Measurements from ENCODE around the gene CYSRT1.

CYSRT1 gene

GRCh38 chr9:137213160-137214060 is 11.6 kb upstream of the CYSRT1 start:
- DNase-seq, result no peak

DNA sequence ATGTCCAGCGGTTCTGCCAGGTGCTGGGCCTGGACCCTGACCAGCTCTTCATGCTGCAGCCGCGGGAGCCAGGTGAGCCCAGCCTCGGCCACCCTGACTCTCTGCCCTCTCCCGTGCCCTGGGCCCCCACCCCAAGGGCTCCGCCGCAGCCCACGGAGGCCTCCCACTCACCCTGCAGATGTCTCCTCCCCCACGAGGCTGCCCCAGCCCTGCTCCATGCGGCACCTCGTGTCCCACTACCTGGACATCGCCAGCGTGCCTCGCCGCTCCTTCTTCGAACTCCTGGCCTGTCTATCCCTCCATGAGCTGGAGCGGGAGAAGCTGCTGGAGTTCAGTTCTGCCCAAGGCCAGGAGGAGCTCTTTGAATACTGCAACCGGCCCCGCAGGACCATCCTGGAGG is 10.4 kb upstream of the CYSRT1 start:
- DNase-seq, result no peak

DNA sequence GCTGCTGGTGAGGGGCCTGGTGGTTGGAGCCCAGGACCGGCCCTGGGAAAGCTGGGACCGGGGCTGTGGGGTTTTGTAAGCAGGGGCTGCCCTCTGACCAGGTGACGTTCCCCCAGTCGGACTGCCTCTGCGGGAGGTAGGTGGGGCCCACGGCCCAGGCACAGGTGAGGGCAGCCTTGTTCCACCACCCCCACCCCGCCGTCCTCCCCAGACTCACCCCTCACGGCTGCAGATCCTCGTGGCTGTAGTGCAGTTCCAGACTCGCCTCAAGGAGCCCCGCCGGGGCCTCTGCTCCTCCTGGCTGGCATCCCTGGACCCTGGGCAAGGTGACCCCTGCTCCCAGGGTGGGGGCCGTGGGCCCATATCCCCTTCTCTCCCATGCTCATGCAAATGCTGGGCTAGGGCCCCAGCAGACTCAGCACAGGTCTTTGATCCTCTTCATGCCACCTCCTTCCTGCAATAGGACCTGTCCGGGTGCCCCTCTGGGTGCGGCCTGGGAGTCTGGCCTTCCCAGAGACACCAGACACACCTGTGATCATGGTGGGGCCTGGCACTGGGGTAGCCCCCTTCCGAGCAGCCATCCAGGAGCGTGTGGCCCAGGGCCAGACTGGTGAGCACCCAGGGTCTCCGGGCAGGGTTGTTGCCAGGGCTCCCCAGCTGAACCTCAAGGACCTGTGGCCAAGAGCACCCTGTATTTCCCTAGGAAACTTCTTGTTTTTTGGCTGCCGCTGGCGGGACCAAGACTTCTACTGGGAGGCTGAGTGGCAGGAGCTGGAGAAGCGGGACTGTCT is 9.6 kb upstream of the CYSRT1 start:
- no peak for DNase-seq

DNA sequence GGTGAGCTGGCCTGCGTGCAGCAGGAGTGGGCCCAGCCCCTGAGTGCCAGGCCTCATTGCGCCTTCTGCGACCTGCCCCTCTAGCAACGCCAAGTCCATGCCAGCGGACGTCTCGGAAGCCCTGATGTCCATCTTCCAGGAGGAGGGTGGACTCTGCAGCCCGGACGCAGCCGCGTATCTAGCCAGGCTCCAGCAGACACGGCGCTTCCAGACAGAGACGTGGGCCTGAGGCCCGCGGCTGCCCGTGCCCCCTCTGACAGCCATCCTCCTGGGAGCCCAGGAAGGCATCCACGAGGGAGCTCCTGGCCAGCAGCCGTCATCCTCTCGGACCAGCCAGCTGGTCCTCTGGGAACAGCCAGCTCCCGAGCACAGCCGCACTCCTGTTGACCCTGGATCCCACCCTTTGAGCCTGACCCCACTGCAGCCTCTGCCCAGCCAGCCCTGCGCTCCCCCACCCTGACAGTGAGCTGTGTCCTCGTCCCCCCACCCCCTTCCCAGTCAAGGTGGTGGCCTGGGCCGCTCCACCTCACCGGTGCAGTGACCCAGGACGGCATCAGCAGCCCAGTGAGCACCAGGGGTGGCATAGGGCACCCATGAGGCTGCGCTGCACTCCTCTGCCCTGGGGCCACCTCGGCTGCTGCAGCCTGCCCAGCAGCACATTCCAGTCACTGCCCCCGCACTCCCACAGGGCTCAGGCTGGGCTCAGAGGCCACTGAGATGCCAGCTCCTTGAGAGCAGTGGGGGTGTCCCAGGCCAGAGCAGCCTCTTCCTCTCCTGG is 8.6 kb upstream of the CYSRT1 start:
- no peak for DNase-seq

DNA sequence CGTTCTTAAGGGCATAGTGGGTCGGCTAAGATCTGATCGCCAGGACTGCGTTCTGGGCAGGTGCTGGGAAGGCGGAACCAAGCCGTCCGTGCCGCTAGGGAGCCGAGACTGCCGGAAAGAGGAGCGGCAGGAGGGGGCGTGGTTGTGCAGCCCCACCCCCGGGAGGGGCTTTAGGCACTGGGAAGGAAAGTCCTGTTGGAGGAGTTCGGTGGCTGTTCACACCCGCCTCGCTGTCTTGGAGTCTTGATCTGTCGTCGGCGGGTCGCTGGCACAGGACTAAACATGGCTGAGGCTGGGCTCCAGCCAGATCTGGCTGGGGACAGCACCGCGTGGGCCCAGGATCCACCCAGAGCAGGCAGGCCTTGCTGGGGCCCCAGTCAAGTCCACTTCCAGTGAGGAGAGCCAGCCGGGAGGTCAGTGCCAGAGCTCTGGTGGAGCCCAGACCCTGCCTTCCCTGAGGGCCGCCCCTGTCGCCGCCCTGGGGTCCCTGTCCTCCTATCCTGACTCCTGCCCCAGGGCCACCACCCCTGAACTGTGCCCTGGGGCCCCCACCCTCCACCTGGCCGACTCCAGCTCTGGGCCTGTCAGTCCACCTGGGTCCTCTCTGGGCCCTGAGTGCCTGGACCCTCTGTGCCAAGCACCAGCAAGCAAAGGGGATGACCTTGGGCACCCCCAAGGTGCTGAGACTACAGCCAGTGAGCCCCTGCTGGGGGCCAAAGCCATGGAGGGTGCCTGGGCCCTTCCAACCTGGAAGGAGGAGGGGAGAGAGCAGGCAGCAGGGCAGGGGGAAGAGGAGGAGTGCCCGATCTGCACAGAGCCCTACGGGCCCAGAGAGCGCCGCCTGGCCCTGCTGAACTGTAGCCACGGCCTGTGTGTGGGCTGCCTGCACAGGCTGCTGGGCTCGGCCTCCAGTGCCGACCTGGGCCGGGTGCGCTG is 7.4 kb upstream of the CYSRT1 start:
- DNase-seq, result no peak

GRCh38 chr9:137218212-137218753 is 6.7 kb upstream of the CYSRT1 start:
- no peak for DNase-seq

- DNase-seq, result no peak
These were observed 6.2 kb upstream of the CYSRT1 start for GRCh38 chr9:137218754-137219271.

DNA sequence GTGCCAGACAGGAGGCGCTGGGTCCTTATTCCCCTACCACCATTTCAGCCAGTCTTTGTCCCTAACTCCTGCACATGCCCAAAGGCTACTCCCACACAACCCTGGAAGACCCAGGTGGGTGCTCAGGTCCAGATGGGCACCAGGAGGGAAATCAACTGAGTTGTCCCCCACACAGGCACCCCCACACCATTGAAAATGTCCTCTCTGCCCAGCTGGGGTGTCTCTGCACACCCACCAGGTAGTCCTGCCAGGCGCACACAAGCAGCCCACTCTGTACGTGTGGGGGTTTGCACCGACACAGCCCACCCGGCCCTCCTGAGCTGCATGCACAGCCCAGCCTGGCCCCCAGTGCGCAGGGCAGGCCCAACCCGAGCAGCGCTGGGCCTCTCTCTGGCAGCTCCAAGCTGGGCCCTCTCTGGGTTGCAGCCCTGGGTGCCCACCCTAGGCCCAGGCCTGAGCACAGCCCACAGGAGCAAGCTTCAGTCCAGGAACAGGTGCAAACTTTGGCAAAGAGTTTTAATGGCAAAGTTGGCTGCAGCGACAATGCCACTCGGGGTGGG is 5.1 kb upstream of the CYSRT1 start:
- DNase-seq, result no peak

GRCh38 chr9:137220317-137221094 is 4.5 kb upstream of the CYSRT1 start:
- DNase-seq, result no peak

DNA sequence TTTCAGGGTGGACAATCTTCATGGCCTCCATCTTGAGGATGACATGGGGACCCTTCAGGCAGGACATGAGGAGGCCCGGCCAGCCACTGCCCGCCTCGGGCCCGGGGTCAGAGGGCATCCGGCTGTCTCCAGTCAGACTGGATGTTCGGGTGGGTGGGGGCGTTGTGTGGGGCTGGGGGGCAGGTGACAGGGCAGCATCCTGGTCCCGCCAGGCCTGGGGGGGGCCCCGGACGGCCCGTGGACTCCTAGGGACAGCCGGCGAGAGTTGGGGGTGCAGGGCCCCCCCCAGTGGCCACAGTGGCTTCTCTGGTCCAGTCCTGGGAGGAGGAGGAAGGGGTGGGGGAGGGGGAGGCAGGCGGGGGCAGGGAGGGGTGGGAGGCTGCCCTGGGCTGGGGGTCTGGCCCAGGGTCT is 3.9 kb upstream of the CYSRT1 start:
- DNase-seq, result no peak

GRCh38 chr9:137221506-137222111 is 3.4 kb upstream of the CYSRT1 start:
- no peak for DNase-seq

DNA sequence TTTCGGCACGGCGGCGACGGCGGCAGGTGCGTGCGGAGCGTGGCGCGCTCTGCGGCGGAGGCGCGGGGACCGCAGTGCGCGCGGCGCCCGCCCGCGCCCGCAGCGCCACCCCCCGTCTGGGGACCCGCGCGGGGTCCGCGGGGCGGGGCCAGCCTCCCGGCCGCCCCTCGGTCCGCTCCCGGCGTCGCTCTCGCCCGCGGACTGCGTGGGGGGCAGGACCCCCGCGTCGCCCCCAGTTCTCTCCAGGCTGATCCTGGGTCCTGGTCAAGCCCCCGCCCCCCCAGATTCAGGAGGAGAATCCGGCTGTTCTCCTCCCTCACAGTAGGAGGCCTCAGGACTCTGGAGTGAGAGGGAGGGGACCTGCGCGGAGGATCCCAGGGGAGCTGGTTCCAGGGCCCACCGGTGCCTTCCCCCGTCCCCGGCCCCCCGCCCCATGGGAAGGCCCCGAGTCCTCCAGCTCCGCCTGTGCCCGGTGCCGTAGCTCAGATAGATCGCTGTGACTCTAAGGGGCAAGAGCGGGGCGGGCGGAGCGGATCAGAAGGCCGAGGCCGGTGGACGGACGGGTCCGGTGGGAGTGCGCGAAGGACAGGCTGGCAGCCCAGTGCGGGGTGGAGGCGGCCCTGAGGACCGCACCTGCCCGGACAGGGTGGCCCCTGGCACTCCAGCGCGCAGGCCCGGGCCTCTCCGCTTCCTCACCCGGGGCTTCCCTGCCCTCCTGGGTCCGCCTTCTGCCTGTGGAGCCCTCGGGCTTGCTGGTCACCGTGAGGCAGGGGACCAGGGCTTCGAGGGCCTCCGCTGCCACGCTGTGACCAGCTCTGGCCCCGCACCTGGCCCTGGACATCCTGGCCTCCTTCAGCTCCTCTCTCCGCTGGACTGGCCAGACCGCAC is 2.5 kb upstream of the CYSRT1 start, which contains the start of gene RNF208:
Gene RNF208 (minus strand): TSS at position 51 of the 888 bp plus-strand sequence. CDS start 1,028 bp downstream, outside the sequence.
- DNase-seq, result no peak

DNA sequence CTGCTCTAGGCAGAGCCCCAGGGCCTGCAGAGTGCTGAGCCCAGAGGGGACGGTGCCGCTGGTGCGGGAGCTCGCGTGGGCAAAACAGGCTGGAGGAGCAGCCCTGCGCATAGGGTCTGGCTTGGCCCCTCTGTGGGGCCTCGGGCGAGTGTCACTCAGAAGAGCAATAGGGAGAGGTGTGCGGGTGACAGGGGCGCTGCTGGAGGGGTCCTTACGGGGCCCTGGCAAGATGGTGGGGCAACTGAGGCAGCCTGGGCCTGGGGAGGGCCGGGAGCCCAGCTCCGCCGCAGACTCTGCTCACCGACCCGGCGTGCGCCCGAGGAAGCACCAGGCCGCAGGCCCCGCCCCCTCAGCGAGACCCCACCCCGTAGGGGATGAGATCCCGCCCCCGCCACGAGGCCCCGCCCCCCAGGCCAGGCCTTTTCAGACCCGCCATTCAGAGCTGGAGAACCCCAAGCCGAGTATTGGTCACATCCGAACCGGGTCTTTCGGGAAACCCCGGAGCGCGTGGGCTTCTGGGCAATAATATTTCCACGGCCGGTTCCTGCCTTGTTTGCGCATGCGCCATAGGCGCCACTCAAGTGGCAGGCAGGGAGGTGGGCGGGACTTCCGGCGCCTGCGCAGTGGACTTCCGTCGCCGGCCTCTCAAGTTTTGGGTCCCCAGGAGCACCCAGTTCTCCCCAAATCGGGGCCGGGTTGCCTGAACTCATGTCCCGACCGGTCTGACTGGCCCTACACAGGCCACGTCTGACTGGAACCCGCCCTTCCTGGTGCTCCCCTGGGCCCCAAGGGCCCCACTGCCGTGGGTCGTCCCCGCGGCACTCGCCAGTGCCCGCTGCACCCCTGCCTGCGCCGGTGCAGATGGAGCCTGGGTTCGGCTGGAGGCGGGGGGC is 1.6 kb upstream of the CYSRT1 start:
- DNase-seq, result peak; percentile 89

- DNase-seq, result no peak
These were observed 841 bp downstream of the CYSRT1 start for GRCh38 chr9:137225699-137226331.

- DNase-seq, result no peak
These were observed 1.5 kb downstream of the CYSRT1 start for GRCh38 chr9:137226338-137227053.
